ENCODE results near the gene KLK3.
"Not testable (repeated sequence)": the region's sequence is repeated elsewhere in the genome, so short reads cannot be mapped to it uniquely, and the experiment has no call there.

The KLK3 gene

DNA sequence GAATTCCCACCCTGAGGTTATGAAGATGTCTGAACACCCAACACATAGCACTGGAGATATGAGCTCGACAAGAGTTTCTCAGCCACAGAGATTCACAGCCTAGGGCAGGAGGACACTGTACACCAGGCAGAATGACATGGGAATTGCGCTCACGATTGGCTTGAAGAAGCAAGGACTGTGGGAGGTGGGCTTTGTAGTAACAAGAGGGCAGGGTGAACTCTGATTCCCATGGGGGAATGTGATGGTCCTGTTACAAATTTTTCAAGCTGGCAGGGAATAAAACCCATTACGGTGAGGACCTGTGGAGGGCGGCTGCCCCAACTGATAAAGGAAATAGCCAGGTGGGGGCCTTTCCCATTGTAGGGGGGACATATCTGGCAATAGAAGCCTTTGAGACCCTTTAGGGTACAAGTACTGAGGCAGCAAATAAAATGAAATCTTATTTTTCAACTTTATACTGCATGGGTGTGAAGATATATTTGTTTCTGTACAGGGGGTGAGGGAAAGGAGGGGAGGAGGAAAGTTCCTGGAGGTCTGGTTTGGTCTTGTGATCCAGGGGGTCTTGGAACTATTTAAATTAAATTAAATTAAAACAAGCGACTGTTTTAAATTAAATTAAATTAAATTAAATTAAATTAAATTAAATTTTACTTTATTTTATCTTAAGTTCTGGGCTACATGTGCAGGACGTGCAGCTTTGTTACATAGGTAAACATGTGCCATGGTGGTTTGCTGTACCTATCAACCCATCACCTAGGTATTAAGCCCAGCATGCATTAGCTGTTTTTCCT is 7.0 kb downstream of the KLK3 start:
- DNase-seq (ENCODE audit: low spot score), result no peak

DNA sequence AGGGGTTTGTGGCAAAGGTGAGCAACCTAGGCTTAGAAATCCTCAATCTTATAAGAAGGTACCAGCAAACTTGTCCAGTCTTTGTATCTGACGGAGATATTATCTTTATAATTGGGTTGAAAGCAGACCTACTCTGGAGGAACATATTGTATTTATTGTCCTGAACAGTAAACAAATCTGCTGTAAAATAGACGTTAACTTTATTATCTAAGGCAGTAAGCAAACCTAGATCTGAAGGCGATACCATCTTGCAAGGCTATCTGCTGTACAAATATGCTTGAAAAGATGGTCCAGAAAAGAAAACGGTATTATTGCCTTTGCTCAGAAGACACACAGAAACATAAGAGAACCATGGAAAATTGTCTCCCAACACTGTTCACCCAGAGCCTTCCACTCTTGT is 14.8 kb downstream of the KLK3 start:
- DNase-seq (ENCODE audit: low spot score), result no peak

DNA sequence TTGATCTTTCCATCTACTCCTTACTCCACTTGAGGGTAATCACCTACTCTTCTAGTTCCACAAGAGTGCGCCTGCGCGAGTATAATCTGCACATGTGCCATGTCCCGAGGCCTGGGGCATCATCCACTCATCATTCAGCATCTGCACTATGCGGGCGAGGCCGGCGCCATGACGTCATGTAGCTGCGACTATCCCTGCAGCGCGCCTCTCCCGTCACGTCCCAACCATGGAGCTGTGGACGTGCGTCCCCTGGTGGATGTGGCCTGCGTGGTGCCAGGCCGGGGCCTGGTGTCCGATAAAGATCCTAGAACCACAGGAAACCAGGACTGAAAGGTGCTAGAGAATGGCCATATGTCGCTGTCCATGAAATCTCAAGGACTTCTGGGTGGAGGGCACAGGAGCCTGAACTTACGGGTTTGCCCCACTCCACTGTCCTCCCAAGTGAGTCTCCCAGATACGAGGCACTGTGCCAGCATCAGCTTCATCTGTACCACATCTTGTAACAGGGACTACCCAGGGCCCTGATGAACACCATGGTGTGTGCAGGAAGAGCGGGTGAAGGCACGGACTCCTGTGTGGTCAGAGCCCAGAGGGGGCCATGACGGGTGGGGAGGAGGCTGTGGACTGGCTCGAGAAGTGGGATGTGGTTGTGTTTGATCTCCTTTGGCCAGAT is 15.8 kb downstream of the KLK3 start:
- DNase-seq (ENCODE audit: low spot score), result no peak

DNA sequence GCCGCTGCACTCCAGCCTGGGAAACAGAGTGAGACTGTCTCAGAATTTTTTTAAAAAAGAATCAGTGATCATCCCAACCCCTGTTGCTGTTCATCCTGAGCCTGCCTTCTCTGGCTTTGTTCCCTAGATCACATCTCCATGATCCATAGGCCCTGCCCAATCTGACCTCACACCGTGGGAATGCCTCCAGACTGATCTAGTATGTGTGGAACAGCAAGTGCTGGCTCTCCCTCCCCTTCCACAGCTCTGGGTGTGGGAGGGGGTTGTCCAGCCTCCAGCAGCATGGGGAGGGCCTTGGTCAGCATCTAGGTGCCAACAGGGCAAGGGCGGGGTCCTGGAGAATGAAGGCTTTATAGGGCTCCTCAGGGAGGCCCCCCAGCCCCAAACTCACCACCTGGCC is 18.3 kb downstream of the KLK3 start, which contains the start of gene KLK2:
Gene KLK2, plus strand, starts transcription at position 384 of the 400 bp plus-strand sequence. CDS start 35 bp downstream, outside the sequence.
- no peak for DNase-seq (ENCODE audit: low spot score)

DNA sequence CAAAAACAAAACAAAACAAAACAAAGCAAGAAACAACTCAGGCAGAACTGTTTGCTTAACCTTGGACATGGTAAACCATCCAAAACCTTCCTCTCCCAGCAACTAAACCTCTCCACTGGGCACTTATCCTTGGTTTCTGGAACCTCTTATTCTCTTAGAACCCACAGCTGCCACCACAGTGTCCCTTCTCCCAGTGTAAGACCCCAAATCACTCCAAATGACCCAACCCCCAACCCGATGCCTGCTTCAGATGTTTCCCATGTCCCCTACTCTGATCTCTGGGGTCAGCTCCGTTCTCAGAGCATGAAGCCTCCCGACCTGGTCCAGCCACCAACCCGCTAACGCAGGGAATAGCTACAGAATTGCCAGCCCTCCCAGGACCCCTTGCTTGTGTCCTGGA is 19.5 kb downstream of the KLK3 start:
- no peak for DNase-seq (ENCODE audit: low spot score)

DNA sequence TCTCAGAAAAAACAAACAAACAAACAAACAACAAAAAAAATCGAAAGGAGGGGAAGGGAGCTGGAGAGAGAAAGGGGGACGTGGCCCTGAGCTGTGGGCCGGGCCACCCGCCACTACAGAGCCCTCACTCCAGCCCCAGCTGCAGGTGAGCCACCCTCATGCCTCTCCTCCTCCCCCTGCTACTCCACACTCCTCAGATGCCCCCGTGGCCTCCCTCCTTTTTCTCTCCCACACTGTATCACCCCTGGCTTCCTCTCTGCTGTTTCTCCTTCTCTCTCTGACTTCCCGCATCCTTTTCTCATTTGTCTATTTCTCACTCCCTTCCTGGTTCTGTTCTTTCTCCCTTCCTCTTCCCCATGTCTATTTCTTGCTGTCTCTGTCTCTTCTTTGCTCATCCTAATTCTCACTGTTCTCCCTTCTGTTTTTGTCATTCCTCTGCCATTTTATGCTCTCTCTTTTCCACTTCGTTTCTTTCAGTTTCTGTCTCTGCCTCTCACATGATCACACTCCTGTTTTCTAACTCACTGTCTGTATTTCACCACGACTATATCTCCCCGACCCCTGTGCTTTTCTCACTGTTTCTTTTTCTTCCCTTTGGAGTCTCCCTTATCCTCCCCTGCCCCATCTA is 21.2 kb downstream of the KLK3 start:
- DNase-seq (ENCODE audit: low spot score), result no peak

DNA sequence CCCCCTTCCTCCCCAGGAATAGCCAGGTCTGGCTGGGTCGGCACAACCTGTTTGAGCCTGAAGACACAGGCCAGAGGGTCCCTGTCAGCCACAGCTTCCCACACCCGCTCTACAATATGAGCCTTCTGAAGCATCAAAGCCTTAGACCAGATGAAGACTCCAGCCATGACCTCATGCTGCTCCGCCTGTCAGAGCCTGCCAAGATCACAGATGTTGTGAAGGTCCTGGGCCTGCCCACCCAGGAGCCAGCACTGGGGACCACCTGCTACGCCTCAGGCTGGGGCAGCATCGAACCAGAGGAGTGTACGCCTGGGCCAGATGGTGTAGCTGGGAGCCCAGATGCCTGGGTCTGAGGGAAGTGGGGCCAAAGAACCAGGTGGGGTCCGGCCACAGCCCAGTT is 21.7 kb downstream of the KLK3 start:
- DNase-seq (ENCODE audit: low spot score), result no peak

DNA sequence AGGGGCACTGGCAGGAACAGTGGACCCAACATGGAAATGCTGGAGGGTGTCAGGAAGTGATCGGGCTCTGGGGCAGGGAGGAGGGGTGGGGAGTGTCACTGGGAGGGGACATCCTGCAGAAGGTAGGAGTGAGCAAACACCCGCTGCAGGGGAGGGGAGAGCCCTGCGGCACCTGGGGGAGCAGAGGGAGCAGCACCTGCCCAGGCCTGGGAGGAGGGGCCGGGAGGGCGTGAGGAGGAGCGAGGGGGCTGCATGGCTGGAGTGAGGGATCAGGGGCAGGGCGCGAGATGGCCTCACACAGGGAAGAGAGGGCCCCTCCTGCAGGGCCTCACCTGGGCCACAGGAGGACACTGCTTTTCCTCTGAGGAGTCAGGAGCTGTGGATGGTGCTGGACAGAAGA is 22.6 kb downstream of the KLK3 start:
- DNase-seq (ENCODE audit: low spot score), result no peak

DNA sequence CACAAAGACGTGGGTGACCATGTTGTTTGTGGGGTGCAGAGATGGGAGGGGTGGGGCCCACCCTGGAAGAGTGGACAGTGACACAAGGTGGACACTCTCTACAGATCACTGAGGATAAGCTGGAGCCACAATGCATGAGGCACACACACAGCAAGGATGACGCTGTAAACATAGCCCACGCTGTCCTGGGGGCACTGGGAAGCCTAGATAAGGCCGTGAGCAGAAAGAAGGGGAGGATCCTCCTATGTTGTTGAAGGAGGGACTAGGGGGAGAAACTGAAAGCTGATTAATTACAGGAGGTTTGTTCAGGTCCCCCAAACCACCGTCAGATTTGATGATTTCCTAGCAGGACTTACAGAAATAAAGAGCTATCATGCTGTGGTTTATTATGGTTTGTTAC is 24.1 kb downstream of the KLK3 start:
- no peak for DNase-seq (ENCODE audit: low spot score)

DNA sequence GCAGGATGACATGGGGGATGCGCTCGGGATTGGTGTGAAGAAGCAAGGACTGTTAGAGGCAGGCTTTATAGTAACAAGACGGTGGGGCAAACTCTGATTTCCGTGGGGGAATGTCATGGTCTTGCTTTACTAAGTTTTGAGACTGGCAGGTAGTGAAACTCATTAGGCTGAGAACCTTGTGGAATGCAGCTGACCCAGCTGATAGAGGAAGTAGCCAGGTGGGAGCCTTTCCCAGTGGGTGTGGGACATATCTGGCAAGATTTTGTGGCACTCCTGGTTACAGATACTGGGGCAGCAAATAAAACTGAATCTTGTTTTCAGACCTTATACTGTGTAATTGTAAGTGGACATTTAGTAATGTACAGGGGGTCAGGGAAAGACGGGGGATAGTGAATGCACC is 25.5 kb downstream of the KLK3 start:
- DNase-seq (ENCODE audit: low spot score), result no peak

DNA sequence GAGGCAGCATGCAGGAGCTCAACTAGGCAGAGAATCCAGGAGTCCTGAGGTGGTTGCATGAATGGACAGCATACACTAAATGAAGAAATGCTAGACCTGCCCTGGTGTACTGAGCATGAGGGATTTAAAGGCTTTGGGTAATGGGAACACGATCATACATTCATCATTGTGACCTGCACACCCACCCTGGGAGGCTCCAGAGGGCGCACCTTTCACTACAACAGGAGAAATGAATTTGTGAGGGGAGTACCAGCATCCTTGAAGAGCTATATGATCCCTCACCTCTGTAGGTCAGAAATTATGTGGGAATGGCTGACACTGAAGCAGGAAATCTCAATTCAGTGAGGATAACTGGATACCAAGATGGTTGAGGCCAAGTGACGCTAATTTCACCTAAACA is 27.5 kb downstream of the KLK3 start:
- no peak for DNase-seq (ENCODE audit: low spot score)

DNA sequence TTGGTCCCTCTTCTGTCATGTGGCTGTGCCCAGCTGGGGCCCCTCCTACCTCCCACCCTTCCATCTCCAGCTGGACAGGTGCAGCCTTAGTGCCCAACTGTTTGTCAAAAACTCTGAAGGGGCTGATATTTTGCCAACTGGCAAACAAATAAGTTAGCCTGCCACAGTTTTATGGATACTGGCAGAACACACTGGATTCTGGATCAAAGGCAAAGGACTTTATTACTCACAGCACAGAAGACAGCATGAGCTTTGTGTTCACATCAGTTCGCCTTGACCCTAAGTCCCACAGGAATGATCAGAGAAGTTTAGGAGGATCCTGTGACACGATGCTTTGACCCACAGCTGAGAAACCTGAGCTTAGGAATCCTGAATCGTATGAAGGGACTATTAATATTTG is 34.9 kb downstream of the KLK3 start:
- no peak for DNase-seq (ENCODE audit: low spot score)

DNA sequence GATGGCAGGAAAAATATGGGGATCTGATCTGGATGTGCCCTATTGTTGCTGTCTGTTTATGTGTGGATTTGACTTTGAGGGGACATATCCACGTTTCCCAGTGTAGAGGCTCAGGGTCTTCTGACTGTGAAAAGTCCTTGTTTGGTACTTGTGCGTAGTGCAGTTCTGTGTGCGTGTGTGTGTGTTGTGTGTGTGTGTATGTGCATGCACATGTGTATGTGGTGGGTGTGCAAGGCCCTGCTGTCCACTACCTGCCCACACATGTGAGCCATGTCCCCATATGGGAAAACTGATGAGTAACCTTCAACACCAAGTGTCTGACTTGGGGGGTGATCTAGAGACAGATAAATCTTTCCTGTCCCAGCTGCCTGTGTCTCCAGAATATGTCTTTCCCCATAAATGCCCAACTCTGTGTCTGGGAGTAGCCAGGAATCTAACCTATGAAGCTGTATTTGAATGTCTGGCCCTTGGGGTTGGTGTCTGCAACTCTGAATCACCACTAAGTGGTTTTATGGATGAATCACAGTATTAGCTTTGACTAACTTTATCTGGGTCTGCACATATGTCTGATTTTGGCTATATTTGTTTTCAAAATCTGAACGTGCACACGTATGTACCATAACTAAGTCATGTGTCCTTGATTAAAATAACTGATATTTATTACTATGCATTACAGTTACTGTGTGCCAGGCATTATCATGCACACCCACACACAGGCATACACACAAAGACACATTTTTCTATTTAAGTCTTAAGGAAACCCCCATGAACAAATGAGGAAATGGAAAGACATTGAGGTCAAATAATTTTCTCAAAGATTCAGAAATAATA is 35.9 kb downstream of the KLK3 start:
- DNase-seq (ENCODE audit: low spot score), result no peak

DNA sequence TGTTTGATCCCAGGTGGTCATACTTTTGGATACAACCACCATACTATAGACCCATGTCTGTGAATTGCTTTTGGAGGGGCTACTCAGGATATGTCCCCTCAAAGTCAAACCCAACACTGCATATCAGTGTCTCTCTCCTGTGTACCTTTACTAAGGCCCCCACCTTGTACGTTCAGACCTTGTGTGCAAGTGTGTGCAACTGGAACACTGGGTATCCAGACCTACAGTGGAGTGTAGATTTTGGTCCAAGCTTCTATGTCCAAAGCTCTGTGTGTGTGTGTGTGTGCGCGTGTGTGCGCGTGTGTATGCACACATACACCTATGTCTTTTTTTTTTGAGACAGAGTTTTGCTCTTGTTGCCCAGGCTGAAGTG is 36.5 kb downstream of the KLK3 start:
- DNase-seq (ENCODE audit: low spot score), result no peak

DNA sequence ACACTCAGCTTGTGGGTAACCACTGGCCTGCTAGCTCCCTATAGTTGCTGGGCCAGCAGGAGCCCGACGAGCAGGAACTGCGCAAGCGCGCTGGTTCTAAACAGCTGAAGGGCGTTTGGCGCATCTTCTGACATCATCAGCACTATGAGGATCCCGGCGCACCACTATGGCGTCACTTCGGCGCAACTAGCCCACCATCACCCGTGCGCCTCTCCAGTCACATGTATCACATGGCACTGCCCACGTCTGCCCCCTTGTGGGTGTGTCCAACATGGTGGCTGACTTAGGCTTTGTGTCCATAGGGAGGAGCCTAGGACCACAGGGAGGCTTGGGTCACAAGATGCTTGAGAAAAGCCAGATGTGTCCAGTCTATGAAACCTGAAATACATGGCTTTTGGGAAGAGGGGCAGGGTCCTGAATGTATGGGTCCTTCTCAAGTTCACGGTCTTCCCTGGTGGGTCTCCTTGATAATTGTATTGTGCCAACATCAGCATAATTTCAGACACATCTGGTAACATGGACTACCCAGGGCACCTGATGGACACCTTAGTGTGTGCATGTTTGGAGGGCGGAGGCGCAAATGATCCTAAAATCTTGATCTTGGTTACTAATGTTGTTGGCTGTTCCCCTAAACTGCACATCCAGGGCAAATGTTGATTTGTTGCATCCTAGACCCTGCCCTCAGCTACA is 38.5 kb downstream of the KLK3 start:
- no peak for DNase-seq (ENCODE audit: low spot score)

DNA sequence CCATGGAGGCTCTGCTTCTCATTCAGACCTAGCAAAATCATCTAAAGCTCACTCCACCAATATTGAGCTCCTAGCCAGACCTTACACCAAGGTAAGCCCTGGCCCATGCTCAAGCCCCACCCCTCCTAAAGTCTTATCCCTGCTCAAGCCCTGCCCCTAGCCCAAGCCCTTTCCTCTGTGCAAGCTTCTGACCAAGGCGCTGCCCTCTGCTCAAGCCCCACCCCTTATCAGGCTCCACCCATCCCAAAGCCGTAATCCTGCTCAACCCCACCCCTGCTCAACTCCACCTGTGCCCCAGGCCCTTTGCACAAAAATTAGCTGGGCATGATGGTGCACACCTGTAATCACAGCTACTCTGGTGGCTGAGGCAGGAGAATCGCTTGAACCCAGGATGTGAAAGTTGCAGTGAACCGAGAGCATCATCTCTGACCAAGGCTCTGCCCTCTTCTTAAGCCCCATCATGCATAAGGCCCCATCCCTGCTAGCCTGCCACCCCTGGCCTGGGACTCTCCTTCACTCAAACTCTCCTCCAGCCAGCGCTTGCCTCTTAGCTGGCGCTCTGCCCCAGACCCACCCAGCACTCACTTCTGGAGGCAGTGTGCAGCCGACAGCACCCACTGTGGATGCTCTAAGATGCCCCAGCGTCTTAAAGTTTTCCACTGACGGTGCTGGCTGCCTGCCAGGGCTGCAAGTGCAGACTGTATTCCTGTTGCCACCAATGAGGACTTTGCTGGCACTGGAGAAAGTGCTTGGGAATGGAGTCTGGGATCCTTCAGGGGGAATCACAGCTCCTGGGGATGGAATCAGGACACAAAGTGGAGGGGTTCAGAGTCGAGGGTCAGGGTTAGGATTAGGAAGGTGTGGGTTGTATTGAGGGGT is 40.0 kb downstream of the KLK3 start:
- no peak for DNase-seq (ENCODE audit: low spot score)

DNA sequence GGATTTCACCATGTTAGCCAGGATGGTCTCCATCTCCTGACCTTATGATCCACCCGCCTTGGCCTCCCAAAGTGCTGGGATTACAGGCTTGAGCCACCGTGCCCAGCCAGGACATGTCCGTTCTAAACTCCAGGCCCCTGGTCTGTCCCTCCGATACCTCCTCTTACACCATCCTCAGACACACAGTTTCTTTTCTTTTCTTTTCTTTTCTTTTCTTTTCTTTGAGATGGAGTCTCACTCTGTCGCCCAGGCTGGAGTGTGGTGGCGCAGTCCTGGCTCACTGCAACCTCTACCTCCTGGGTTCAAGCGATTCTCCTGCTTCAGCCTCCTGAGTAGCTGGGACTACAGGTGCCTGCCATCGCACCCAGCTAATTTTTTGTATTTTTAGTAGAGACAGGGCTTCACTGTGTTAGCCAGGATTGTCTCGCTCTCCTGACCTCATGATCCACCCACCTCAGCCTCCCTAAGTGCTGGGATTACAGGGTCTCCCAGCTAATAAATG is 41.4 kb downstream of the KLK3 start:
- not testable (repeated sequence) for DNase-seq (ENCODE audit: low spot score)

DNA sequence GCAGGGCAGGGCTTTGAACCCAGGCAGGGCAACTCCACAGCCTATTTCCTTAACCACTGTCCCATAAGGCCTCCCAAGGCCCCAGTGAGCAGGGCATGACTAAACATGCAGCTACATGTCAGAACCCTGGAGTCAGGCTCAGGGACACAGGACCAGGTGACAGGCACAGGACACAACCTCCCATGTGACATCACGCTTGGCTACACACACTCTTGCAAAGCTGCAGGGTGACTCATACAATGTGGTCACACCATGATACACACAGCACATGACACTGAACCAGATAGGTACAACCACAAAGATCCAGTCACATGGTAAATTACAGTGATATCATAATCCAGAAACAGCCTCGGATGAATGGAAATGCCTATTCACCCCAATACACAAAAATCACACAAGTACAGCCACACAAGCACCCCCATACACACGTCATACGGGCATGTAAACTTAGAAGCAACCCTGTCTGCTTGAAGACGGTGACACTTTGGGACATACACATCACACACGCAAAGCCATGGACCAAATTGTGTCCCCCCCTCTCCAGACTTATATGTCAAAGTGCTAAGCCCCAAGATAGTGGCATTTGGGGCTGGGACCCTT is 42.0 kb downstream of the KLK3 start:
- DNase-seq (ENCODE audit: low spot score), result no peak

DNA sequence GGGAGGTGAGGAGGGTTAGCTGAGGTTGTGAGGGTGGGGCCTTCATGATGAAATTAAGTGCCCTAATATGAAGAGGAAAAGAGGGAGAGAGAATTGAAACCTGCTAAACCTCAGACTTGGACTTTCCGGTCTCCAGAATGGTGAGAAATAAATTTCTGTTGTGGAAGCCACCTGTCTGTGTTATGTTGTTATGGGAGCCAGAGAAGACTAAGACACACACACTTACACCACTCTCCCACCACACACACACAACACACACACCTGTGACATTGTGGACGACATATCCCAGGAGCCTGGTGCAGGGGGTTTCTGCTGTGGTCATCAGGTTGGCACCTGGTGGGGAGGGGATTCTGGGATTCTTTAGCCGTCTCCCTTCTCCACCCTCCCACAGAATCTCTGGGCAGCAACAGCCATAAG is 42.5 kb downstream of the KLK3 start:
- no peak for DNase-seq (ENCODE audit: low spot score)

DNA sequence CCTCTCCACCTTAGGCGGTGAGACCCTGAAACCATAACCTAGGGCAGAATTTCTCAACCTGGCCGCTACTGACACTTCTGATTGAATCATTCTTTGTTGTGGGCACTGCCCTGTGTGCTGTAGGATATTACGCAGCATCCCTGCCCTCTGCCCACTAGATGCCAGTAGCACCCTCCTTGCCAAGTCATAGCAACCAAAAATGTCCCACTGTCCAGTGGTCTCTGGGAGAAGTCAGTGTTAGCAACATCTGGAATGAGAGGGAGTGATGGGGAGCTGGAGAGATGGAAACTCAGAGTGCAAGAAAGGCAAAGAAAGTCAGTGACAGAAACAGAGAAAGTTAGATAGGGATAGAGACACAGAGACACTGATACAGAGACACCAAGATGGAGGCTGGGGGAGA is 42.9 kb downstream of the KLK3 start:
- no peak for DNase-seq (ENCODE audit: low spot score)

Data from HuH-7.5 (cell line).